HepG2 (cell line): ENCODE measurements around the gene CA9. TPM values are rescaled to one million over a fixed set of nuclear protein-coding genes. Genes with fewer than 3 reads are reported as not detected.

Source experiments
- ELF4 ChIP-seq: sonication (generic); formaldehyde crosslinking; IDR thresholded peaks from 2 replicates; pipeline ENCODE4 v1.5.0; 2020; ENCODE audit warnings: missing genetic modification reagents, mild to moderate bottlenecking, moderate library complexity, borderline replicate concordance
- ETV6 ChIP-seq: sonication (generic); formaldehyde crosslinking; conservative IDR thresholded peaks from 2 replicates; pipeline ENCODE4 v1.4.0; 2020; ENCODE audit warnings: missing genetic modification reagents
- HOXD1 ChIP-seq: sonication (generic); formaldehyde crosslinking; IDR thresholded peaks from 2 replicates; pipeline ENCODE4 v1.5.0; 2020; ENCODE audit warnings: missing genetic modification reagents
- IRF9 ChIP-seq: sonication (generic); formaldehyde crosslinking; IDR thresholded peaks from 2 replicates; pipeline ENCODE4 v1.8.0; 2022; ENCODE audit warnings: missing genetic modification reagents, mild to moderate bottlenecking, borderline replicate concordance
- KLF13 ChIP-seq: sonication (generic); formaldehyde crosslinking; IDR thresholded peaks from 2 replicates; pipeline ENCODE4 v1.4.0; 2020; ENCODE audit warnings: mild to moderate bottlenecking, missing genetic modification reagents
- MATR3 ChIP-seq: sonication (generic); formaldehyde crosslinking; IDR thresholded peaks from 2 replicates; pipeline ENCODE4 v1.4.0; 2020; ENCODE audit warnings: missing genetic modification reagents
- REL ChIP-seq: sonication (generic); formaldehyde crosslinking; conservative IDR thresholded peaks from 2 replicates; pipeline ENCODE4 v1.8.0; 2022; ENCODE audit warnings: mild to moderate bottlenecking, missing genetic modification reagents, moderate library complexity
- TCF7 ChIP-seq: sonication (generic); IDR thresholded peaks from 2 replicates; pipeline ENCODE4 v1.6.1; 2016; ENCODE audit warnings: antibody characterized with exemption, low read depth
- TRIM24 ChIP-seq: sonication (generic); formaldehyde crosslinking; IDR thresholded peaks from 2 replicates; pipeline ENCODE4 v1.8.0; 2022; ENCODE audit warnings: mild to moderate bottlenecking, missing genetic modification reagents
- XRCC5 ChIP-seq: fragments of 200-400 bp; formaldehyde crosslinking; optimal IDR thresholded peaks from 2 replicates; pipeline ENCODE3; 2017; ENCODE audit warnings: mild to moderate bottlenecking, low read length
- ZNF142 ChIP-seq: sonication (generic); formaldehyde crosslinking; IDR thresholded peaks from 2 replicates; pipeline ENCODE4 v1.4.0; 2020; ENCODE audit warnings: missing genetic modification reagents
- ZNF235 ChIP-seq: sonication (generic); formaldehyde crosslinking; IDR thresholded peaks from 2 replicates; pipeline ENCODE4 v1.8.1; 2023; ENCODE audit warnings: mild to moderate bottlenecking, missing genetic modification reagents, borderline replicate concordance
- ZNF317 ChIP-seq: sonication (generic); formaldehyde crosslinking; IDR thresholded peaks from 2 replicates; pipeline ENCODE4 v1.5.0; 2020; ENCODE audit warnings: mild to moderate bottlenecking, missing genetic modification reagents
- ZNF33B ChIP-seq: sonication (generic); formaldehyde crosslinking; IDR thresholded peaks from 2 replicates; pipeline ENCODE4 v1.5.1; 2020; ENCODE audit warnings: mild to moderate bottlenecking, missing genetic modification reagents
- ZNF354B ChIP-seq: sonication (generic); formaldehyde crosslinking; IDR thresholded peaks from 2 replicates; pipeline ENCODE4 v1.8.0; 2022; ENCODE audit warnings: mild to moderate bottlenecking, missing genetic modification reagents
- ZNF605 ChIP-seq: sonication (generic); formaldehyde crosslinking; IDR thresholded peaks from 2 replicates; pipeline ENCODE4 v1.8.0; 2022; ENCODE audit warnings: mild to moderate bottlenecking, missing genetic modification reagents
- ZNF616 ChIP-seq: sonication (generic); formaldehyde crosslinking; IDR thresholded peaks from 2 replicates; pipeline ENCODE4 v1.5.0; 2020; ENCODE audit warnings: low read depth, mild to moderate bottlenecking, missing genetic modification reagents
- ZNF772 ChIP-seq: sonication (generic); formaldehyde crosslinking; IDR thresholded peaks from 2 replicates; pipeline ENCODE4 v1.5.0; 2020; ENCODE audit warnings: mild to moderate bottlenecking, missing genetic modification reagents
- ZNF879 ChIP-seq: sonication (generic); formaldehyde crosslinking; IDR thresholded peaks from 2 replicates; pipeline ENCODE4 v1.8.1; 2023; ENCODE audit warnings: missing genetic modification reagents
- ZSCAN12 ChIP-seq: sonication (generic); formaldehyde crosslinking; IDR thresholded peaks from 2 replicates; pipeline ENCODE4 v1.9.0; 2021; ENCODE audit warnings: mild to moderate bottlenecking, missing genetic modification reagents
- polyA plus RNA-seq, 8 experiments: library from polyadenylated mRNA; depleted of rRNA in 3 of 8; stranded (reverse) in 7 of 8; unstranded in 1 of 8; fragments of >200 nt; fragmentation: Illumina TruSeq in 4 of 8; extraction: Trizol in 4 of 8; gene quantifications; 2 replicates each; pipeline versions ENCODE4 v1.2.1 to v1.2.3, GENCODE V29; 2011 to 2016; ENCODE audit warnings: low read depth in 4 of 8, missing spikeins in 1 of 8, mixed read lengths in 1 of 8; ENCODE audit not compliant: insufficient read depth in 1 of 8
- total RNA-seq, 5 experiments: library from RNA; depleted of rRNA; stranded (reverse); fragments of >200 nt; fragmentation: Illumina TruSeq; extraction: Trizol; gene quantifications; 2 replicates each; pipeline ENCODE4 v1.2.3, GENCODE V29; 2016; ENCODE audit warnings: low read depth in 1 of 5
- TF ChIP-seq, protein P1 (sequence below): sonication (generic); formaldehyde crosslinking; IDR thresholded peaks from 2 replicates; pipeline ENCODE4 v1.5.0; 2020; ENCODE audit warnings: missing genetic modification reagents
- TF ChIP-seq, protein P2 (sequence below): sonication (generic); formaldehyde crosslinking; IDR thresholded peaks from 2 replicates; pipeline ENCODE4 v1.8.0; 2022; ENCODE audit warnings: missing genetic modification reagents, low read depth, mild to moderate bottlenecking, borderline replicate concordance

CA9 gene
- total and polyA plus RNA-seq, 2 of the 13 experiments (the other 11 are each of a cell fraction or from before 2014, with no cell fraction given) = 0.13 to 152 TPM

DNA sequence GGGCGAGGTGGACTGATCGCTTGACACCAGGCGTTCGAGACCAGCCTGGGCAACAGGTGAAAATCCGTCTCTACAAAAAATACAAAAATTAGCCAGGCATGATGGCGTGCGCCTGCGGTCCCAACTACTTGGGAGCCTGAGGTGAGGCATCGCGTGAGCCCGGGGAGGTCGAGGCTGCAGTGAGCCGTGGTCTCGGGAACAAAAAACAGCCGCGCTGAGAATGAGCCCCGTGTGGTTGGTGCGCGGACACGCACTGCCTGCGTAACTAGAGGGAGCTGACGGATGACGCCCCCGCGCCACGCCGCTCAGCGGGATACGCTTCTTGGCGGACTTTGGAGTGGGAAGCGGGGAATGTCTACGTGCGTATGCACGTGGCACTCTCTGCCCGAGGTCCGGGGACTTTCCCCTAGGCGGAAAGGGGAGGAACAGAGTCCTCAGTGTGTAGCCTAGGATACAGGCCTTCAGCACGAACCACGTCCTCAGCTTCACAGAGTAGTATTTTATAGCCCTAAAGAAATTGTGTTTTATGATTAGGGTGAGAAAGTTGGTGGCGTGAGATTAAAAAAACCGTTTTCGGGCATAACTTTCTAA lies 16.1 kb upstream of the CA9 start, which contains the start of gene RMRP (continued):
- peak; percentile 85 for TF ChIP-seq ZNF142 (CRISPR knock-in tag)
- TF ChIP-seq, protein P1, sequence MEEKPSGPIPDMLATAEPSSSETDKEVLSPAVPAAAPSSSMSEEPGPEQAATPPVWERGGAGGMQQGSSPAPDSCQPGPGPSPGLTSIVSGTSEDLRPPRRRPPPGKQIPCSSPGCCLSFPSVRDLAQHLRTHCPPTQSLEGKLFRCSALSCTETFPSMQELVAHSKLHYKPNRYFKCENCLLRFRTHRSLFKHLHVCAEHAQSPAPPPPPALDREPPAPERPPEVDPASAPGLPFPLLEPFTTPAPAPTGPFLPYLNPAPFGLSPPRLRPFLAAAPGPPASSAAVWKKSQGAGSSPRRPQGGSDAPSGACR (CRISPR knock-in tag) = peak; percentile 88; the same call in 1 of the 2 replicates
- peak; percentile 88; the same call in 1 of the 2 replicates for TF ChIP-seq REL
- TF ChIP-seq ZNF354B (CRISPR knock-in tag) = peak; percentile 94; the same call in 1 of the 2 replicates
- TF ChIP-seq ELF4 (CRISPR knock-in tag) = no peak; the same call in 1 of the 2 replicates
- peak; percentile 55; the same call in 1 of the 2 replicates for TF ChIP-seq ZNF33B
- peak; percentile 32; the same call in 1 of the 2 replicates for TF ChIP-seq IRF9 (CRISPR knock-in tag)
- TF ChIP-seq KLF13 = 0 out of 2 replicates have a peak, but pooled peaks have one; percentile 77
- TF ChIP-seq HOXD1 (CRISPR knock-in tag) = peak; percentile 95
- TF ChIP-seq ZNF235 (CRISPR knock-in tag) = no peak
- no peak for TF ChIP-seq MATR3
- peak; percentile 89 for TF ChIP-seq ZNF616 (CRISPR knock-in tag)
- 0 out of 2 replicates have a peak, but pooled peaks have one; percentile 56 for TF ChIP-seq ETV6 (CRISPR knock-in tag)
- TF ChIP-seq XRCC5 = peak; percentile 59
- peak; percentile 78; the same call in 1 of the 2 replicates for TF ChIP-seq ZNF317
- TF ChIP-seq TCF7 = peak; percentile 27; the same call in 1 of the 2 replicates
- TF ChIP-seq ZNF605 = peak; percentile 97
- TF ChIP-seq, protein P2, sequence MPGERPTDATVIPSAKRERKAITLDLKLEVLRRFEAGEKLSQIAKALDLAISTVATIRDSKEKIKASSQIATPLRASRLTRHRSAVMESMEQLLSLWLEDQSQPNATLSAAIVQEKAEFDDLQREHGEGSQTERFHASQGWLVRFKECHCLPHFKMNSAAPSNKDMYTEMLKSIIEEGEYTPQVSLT (CRISPR knock-in tag) = no peak
- TF ChIP-seq ZNF879 (CRISPR knock-in tag) = peak; percentile 72; the same call in 1 of the 2 replicates
- peak; percentile 99 for TF ChIP-seq ZNF772 (CRISPR knock-in tag)
- 0 out of 2 replicates have a peak, but pooled peaks have one; percentile 48 for TF ChIP-seq TRIM24 (CRISPR knock-in tag)
- peak; percentile 97 for TF ChIP-seq ZSCAN12 (CRISPR knock-in tag)
